Left renal cortex interstitium (tissue), 4 donors: ENCODE results near the gene HIGD1C. TPM values are rescaled to one million over a fixed set of nuclear protein-coding genes. Genes with fewer than 3 reads are reported as not detected.

Experiments
- DNase-seq, 4 donors: peaks; one replicate each; pipeline ENCODE4 v3.0.0-alpha.2; 2013; ENCODE audit warnings: low read depth in 4 of 4, low spot score in 2 of 4, missing footprints in 1 of 4
- polyA plus RNA-seq, 4 donors: library from polyadenylated mRNA; unstranded; fragments of 120-200 nt; gene quantifications; one replicate each; pipeline ENCODE4 v1.2.1, GENCODE V29; 2013; ENCODE audit not compliant: insufficient read length in 4 of 4

Gene HIGD1C
- polyA plus RNA-seq, 4 donors, result 0.43 TPM; not detected in 3

GRCh38 chr12:50981319-50982239 is 29.2 kb downstream of the HIGD1C start:
- no peak for DNase-seq

DNA sequence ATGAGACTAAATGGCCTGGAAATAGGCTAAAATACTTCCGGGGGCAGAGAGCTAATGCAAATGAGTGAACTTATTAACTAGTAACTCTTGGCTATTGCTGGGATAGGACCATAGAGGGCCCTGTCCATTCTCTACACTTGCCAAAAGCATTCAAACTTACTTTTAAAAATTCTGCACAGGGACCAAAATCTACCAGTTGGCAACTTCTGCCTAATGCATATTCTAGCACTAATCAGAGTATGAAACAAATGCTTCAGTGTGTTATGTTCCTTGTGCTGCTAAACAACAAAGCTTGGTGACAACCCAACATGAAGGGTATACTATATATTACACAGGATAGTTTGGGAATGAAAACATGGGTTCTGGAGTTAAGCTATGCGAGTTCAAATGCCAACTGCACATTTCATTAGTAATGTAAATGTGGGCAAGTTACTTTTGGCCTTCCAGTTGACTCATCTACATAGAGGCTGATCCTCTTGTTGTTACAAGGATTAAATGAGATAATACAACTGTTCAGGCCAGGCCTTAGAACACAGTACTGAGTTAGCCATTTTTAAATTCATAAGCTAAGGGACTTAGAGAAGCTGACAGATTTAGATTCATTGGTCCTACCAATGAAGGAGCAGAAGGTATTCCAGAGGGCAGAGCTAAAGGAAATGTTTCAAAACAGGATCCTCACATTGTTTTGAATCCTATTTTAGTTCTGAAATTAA is 32.4 kb downstream of the HIGD1C start:
- no peak for DNase-seq

DNA sequence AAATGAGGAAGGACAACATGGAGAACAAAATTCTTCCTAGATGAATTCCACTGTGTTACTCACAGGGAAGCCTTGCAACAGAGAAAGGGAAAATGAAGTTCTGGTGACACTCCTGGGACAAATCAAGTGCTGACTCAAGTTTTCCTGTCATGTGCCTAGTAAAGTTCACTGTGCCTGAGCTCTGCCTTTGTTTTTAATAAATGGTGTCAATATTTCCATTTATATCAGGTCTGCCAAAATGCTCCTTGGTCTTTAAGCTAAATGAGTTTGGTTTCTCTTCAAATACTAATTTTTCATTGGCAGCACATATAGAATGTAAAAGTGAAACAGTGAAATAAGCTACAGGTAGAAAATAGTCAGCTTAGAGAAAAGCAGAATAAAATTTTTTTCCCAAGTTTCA is 33.0 kb downstream of the HIGD1C start:
- DNase-seq, result no peak

GRCh38 chr12:50986966-50987737 is 34.8 kb downstream of the HIGD1C start:
- DNase-seq, result peak in 3 of 4 donors; percentile 11 to 63 (median 14)

- no peak for DNase-seq
These were observed 35.7 kb downstream of the HIGD1C start for GRCh38 chr12:50988051-50988450.

- DNase-seq, result no peak
These were observed 36.5 kb downstream of the HIGD1C start for GRCh38 chr12:50988871-50989270.

- DNase-seq, result no peak
These were observed 37.9 kb downstream of the HIGD1C start for GRCh38 chr12:50990147-50990727.

DNA sequence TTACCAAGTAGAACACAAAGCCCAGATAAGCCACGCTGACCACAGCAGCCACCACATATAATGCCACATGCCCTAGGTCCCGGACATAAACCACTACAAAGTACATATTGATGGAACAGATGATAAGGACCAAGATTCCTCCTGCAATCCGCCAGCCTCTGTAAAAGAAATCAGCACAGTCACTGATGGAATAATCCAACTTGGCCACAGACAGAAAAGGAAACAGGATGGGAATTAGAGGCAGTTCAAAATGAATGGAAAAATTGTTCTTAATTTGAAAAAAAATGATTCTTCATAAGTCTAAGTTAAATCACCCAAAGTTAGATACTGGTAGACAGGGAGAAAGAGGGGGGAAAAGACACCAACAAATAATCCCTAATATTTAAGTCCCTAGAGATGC is 38.4 kb downstream of the HIGD1C start:
- DNase-seq, result no peak

DNA sequence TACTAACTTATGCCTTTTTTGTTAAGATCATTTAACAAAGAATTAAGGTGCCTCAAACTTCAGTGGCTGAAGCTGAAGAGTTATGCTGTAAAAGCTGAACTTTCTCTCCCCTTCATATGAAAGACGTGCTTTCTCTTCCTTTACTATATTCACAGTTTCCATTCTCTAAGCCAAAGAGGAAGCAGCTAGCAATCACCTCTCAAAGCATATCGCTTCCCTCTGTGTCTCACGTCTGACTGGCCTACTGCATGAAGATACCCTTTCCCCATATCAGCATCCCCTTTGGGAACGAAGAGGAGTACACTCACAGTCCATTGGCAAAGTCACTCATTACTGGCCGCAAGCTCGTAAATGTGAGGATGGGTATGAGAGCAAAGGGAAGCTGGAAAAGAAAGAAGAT is 38.9 kb downstream of the HIGD1C start:
- no peak for DNase-seq

GRCh38 chr12:50992819-50993218 is 40.5 kb downstream of the HIGD1C start:
- no peak for DNase-seq

GRCh38 chr12:50999093-50999492 is 46.7 kb downstream of the HIGD1C start:
- DNase-seq, result no peak

- DNase-seq, result no peak
These were observed 47.9 kb downstream of the HIGD1C start for GRCh38 chr12:51000245-51000644.

DNA sequence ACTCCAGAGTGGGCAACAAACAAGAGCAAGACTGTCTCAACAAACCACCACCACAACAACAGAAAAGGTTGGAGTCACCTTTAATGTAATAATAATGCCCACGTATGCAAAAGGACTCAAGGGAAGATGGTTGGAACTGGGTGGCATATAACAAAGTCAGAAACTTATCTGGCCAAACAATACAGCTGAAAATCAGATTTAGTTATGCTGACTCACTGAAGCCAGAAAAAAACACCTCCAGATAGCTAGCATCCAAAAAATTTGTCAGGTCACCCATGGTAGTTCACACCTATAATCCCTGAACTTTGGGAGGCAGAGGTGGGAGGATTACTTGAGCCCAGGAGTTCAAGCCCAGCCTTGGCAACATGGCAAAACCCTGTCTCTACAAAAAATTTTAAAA is 49.5 kb downstream of the HIGD1C start:
- no peak for DNase-seq

GRCh38 chr12:51004504-51004903 is 52.2 kb downstream of the HIGD1C start:
- no peak for DNase-seq

DNA sequence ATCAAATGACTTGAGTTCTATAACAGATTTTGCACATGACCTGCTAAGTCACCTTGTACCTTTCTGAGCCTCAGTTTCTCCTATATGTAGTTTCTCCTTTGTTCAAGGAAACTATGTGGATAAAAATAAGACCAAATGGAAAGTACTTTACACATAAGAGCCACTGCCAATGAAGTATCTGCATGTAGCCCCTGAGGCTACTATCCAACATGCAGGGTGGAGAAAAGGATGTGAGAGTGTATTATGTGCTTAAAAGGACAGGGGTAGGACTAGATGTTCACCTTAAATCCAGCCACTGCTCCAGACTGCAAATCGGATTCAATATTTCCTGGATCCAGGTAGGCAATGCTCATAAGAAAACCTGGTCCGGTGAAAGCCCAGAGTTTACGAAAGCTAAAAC is 52.7 kb downstream of the HIGD1C start:
- DNase-seq, result no peak

- DNase-seq, result no peak
These were observed 53.3 kb downstream of the HIGD1C start for GRCh38 chr12:51005671-51006070.

DNA sequence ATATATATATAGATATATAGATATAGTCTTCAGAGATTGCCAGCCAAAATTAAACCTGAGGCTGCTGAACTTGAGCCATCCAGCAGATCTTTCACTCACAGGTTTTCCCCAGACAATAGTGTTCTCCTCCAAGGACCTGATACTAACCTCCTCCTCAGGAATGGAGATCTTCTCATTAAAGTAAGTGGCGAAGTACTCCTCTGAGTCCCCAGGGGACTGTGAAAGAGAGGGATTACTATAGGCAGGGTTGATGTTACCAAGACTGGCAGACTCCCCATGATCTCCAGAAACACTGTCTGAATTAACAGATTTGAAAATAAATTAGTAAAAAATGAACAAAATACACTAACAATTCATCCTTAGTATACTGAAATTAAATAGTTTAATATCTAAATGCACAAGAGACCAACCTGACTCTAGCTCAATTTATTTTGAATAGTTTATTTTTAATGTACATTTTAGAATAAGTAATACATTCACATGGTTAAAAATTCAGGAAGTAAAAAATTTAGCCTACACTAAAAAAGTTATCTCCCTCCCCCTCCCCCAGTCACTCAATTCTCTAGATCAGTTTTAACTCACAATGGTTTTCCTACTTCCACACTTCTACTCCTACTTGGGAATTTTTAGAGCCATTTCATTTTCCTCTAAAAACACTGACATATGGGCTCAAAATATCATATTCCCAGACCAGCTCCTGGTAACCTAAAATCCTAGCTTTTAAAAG is 56.1 kb downstream of the HIGD1C start:
- no peak for DNase-seq

DNA sequence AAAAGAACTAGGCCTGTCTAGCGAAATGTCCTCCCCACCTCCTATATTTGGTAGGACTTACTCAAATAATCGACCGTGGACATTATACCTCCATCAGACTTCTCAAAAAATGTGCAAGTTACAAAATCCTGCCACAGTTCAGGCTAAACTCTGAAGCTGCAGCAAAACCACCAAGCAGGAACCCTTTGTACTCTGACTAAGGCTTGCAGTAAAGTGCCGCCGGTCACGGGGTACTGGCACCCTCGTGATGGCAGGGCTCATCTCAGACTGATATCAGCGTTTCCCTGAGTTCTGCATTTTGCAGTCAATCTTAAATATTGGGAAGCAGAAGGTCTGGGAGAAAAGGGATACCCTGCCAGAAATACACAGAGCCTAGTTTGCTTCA is 56.7 kb downstream of the HIGD1C start:
- DNase-seq, result no peak

- DNase-seq, result no peak
These were observed 59.6 kb downstream of the HIGD1C start for GRCh38 chr12:51011955-51012354.

- no peak for DNase-seq
These were observed 60.4 kb downstream of the HIGD1C start for GRCh38 chr12:51012570-51013236.
